WI38 (cell line): ENCODE data around the gene A3GALT2.

Experiments
- H3K4me3 ChIP-seq: 2 replicates; pipeline ENCODE4 v1.5.1; 2011; ENCODE audit warnings: low read depth, mild to moderate bottlenecking, control low read depth, low read length
- CTCF ChIP-seq: IDR thresholded peaks from 2 replicates; pipeline ENCODE4 v1.5.1; 2012; ENCODE audit warnings: low read depth, mild to moderate bottlenecking, control low read depth, low read length

The A3GALT2 gene

GRCh38 chr1:33282791-33283190 is 38.1 kb downstream of the A3GALT2 start:
- TF ChIP-seq CTCF, result no peak
- H3K4me3 ChIP-seq, result no peak overlapping the region

- no peak for TF ChIP-seq CTCF
- H3K4me3 ChIP-seq, result no peak overlapping the region
Measured at GRCh38 chr1:33281554-33282303, 39.2 kb downstream of the A3GALT2 start.

GRCh38 chr1:33280091-33280661 is 40.7 kb downstream of the A3GALT2 start:
- H3K4me3 ChIP-seq, result no peak overlapping the region
- no peak for TF ChIP-seq CTCF

GRCh38 chr1:33277488-33278084 is 43.3 kb downstream of the A3GALT2 start:
- H3K4me3 ChIP-seq, result no peak overlapping the region
- no peak for TF ChIP-seq CTCF

GRCh38 chr1:33276573-33277298 is 44.2 kb downstream of the A3GALT2 start:
- no peak for TF ChIP-seq CTCF
- H3K4me3 ChIP-seq, result no peak overlapping the region

- no peak for TF ChIP-seq CTCF
- H3K4me3 ChIP-seq, result no peak overlapping the region
Measured at GRCh38 chr1:33275706-33276572, 45.0 kb downstream of the A3GALT2 start.
